Liver (tissue), 3 donors: Measurements from ENCODE around the gene EML4.

Source experiments
- CTCF ChIP-seq: fragments of 150-350 bp; IDR thresholded peaks from 2 replicates; pipeline ENCODE4 v1.5.1; 2017; ENCODE audit warnings: improper control_type of control experiment, low read depth, low read length; ENCODE audit not compliant: missing input control
- EGR1 ChIP-seq, 2 donors: IDR thresholded peaks; 2 replicates each; pipeline ENCODE4 v1.6.1; 2016 to 2018; ENCODE audit warnings: antibody characterized with exemption in 2 of 2, low read depth in 2 of 2
- FOXA2 ChIP-seq: IDR thresholded peaks from 2 replicates; pipeline ENCODE4 v1.6.1; 2016; ENCODE audit warnings: antibody characterized with exemption
- GABPA ChIP-seq, 2 donors: IDR thresholded peaks in 1 of 2; conservative IDR thresholded peaks in 1 of 2; 2 replicates each; pipeline ENCODE4 v1.6.1; 2016; ENCODE audit warnings: antibody characterized with exemption in 2 of 2, mild to moderate bottlenecking in 1 of 2, moderate library complexity in 1 of 2
- JUND ChIP-seq, 2 donors: IDR thresholded peaks; 2 replicates each; pipeline ENCODE4 v1.6.1; 2016; ENCODE audit warnings: antibody characterized with exemption in 2 of 2
- REST ChIP-seq: IDR thresholded peaks from 2 replicates; pipeline ENCODE4 v1.6.1; 2016; ENCODE audit warnings: antibody characterized with exemption, mild to moderate bottlenecking
- donor health status: healthy.
- donor health status: healthy.

GRCh38 chr2:42314892-42315468 lies 145.8 kb downstream of the EML4 start:
- TF ChIP-seq CTCF (no peak), JUND (IDR thresholded peaks at IDR 0.05) (no peak), EGR1 (IDR thresholded peaks at IDR 0.05; ENCODE audit: low read depth in 2 of 2) (no peak), FOXA2 (no peak), GABPA (IDR thresholded peaks at IDR 0.05 in 1 of 2, conservative IDR thresholded peaks at IDR 0.05 in 1 of 2) (no peak), REST (no peak)
